SK-N-SH (cell line): ENCODE measurements around the gene SAT2.

ENCODE experiments used
- CTCF ChIP-seq: fragments of 200-600 bp; sonication (generic); IDR thresholded peaks from 2 replicates; pipeline ENCODE4 v1.6.1; 2017; ENCODE audit warnings: antibody characterized with exemption, mild to moderate bottlenecking, moderate library complexity
- ELF1 ChIP-seq: IDR thresholded peaks from 2 replicates; pipeline ENCODE4 v1.4.0; 2012
- EP300 ChIP-seq, 2 experiments: IDR thresholded peaks; 2 replicates each; pipeline versions ENCODE4 v1.4.0 to v1.6.1; 2012; ENCODE audit warnings: borderline replicate concordance in 1 of 2, low read depth in 1 of 2, low read length in 1 of 2
- FOXM1 ChIP-seq: IDR thresholded peaks from 2 replicates; pipeline ENCODE4 v1.4.0; 2012; ENCODE audit warnings: low read depth, mild to moderate bottlenecking
- GABPA ChIP-seq: IDR thresholded peaks from 2 replicates; pipeline ENCODE4 v1.4.0; 2012; ENCODE audit warnings: low read depth, mild to moderate bottlenecking
- IRF3 ChIP-seq: fragments of 150-350 bp; IDR thresholded peaks from 2 replicates; pipeline ENCODE4 v1.6.1; 2016; ENCODE audit warnings: mild to moderate bottlenecking, low read depth, low read length
- MAX ChIP-seq: IDR thresholded peaks from 2 replicates; pipeline ENCODE4 v1.4.0; 2012; ENCODE audit warnings: low read depth
- PBX3 ChIP-seq: IDR thresholded peaks from 2 replicates; pipeline ENCODE4; 2012
- REST ChIP-seq: IDR thresholded peaks from 2 replicates; pipeline ENCODE4 v1.6.1; 2012; ENCODE audit warnings: mild to moderate bottlenecking, low read depth, low read length, moderate library complexity
- SMC3 ChIP-seq: IDR thresholded peaks from 2 replicates; pipeline ENCODE4 v1.6.1; 2012; ENCODE audit warnings: low read depth, low read length, improper control_type of control experiment
- TCF12 ChIP-seq: IDR thresholded peaks from 2 replicates; pipeline ENCODE4 v1.4.0; 2012

- TF ChIP-seq MAX (peak; percentile 47; the same call in 1 of the 2 replicates), PBX3 (no peak), REST (no peak), FOXM1 (no peak), SMC3 (no peak), GABPA (no peak), TCF12 (no peak), CTCF (no peak), ELF1 (no peak), EP300 (IDR thresholded peaks at IDR 0.05; ENCODE audit: borderline replicate concordance in 1 of 2, low read depth in 1 of 2, low read length in 1 of 2) (no peak), IRF3 (no peak)
Observed at GRCh38 chr17:7613769-7614424, 13.7 kb downstream of the SAT2 start.
